K562 (cell line): ENCODE measurements around the gene SEC24C. TPM values are rescaled to one million over a fixed set of nuclear protein-coding genes. Genes with fewer than 3 reads are reported as not detected.

Experiments
- BRD4 ChIP-seq: fragments of 200-600 bp; sonication (generic); IDR thresholded peaks from 2 replicates; pipeline ENCODE4 v1.6.1; 2017; ENCODE audit warnings: inconsistent platforms
- CHD7 ChIP-seq: fragments of 200-600 bp; sonication (generic); IDR thresholded peaks from one replicate; pipeline ENCODE4 v1.6.1; 2012; ENCODE audit warnings: mild to moderate bottlenecking, low read depth, low read length, inconsistent platforms
- KHSRP ChIP-seq: fragments of 450-650 bp; IDR thresholded peaks from 2 replicates; pipeline ENCODE4 v1.6.1; 2017
- MED1 ChIP-seq: sonication (generic); formaldehyde crosslinking; IDR thresholded peaks from 2 replicates; pipeline ENCODE4 v1.8.1; 2023; ENCODE audit warnings: missing genetic modification reagents, borderline replicate concordance
- MEF2A ChIP-seq: IDR thresholded peaks from 2 replicates; pipeline ENCODE4 v1.6.1; 2011; ENCODE audit warnings: low read depth, mild to moderate bottlenecking, low read length, moderate library complexity; ENCODE audit not compliant: control insufficient read depth
- TAF7 ChIP-seq: fragments of 450-650 bp; IDR thresholded peaks from 2 replicates; pipeline ENCODE4 v1.6.1; 2016; ENCODE audit warnings: missing genetic modification characterization, missing compliant biosample characterization
- TCF3 ChIP-seq: sonication (generic); formaldehyde crosslinking; IDR thresholded peaks from 2 replicates; pipeline ENCODE4 v1.4.0; 2020; ENCODE audit warnings: mild to moderate bottlenecking, missing genetic modification reagents
- TFAM ChIP-seq: fragments of 250-450 bp; sonication (Bioruptor Pico); conservative IDR thresholded peaks from 2 replicates; pipeline ENCODE4 v1.5.0; 2021; ENCODE audit warnings: mild to moderate bottlenecking, moderate library complexity
- TRIM28 ChIP-seq: fragments of 450-650 bp; IDR thresholded peaks from 2 replicates; pipeline ENCODE4 v1.6.1; 2017
- ZBTB26 ChIP-seq: fragments of 450-650 bp; formaldehyde crosslinking; IDR thresholded peaks from 2 replicates; pipeline ENCODE4 v1.4.0; 2022; ENCODE audit warnings: missing genetic modification characterization
- ZNF12 ChIP-seq: sonication (generic); formaldehyde crosslinking; IDR thresholded peaks from 2 replicates; pipeline ENCODE4 v1.4.0; 2020; ENCODE audit warnings: mild to moderate bottlenecking, missing genetic modification reagents
- ZNF639 ChIP-seq, 2 experiments: fragments of 200-800 bp in 1 of 2; sonication (Bioruptor generic) in 1 of 2; sonication (generic) in 1 of 2; formaldehyde crosslinking in 1 of 2; IDR thresholded peaks in 1 of 2; conservative IDR thresholded peaks in 1 of 2; 2 replicates each; pipeline versions ENCODE4 v1.5.0 to v1.6.1; 2016 to 2020; ENCODE audit warnings: missing compliant biosample characterization in 1 of 2, missing genetic modification characterization in 1 of 2, missing genetic modification reagents in 1 of 2
- polyA plus RNA-seq, 8 experiments: library from polyadenylated mRNA; depleted of rRNA in 4 of 8; stranded (reverse) in 5 of 8; unstranded in 3 of 8; fragments of >200 nt; fragmentation: Nextera tagmentation in 2 of 8; fragmentation: Illumina TruSeq in 1 of 8; extraction: Ambion mirVana in 2 of 8; extraction: Trizol in 1 of 8; gene quantifications; 2 replicates each; pipeline versions ENCODE4 v1.2.1 to v1.2.3, GENCODE V29; 2011 to 2014; ENCODE audit warnings: inconsistent platforms in 1 of 8, missing spikeins in 1 of 8
- total RNA-seq, 7 experiments: library from RNA; depleted of rRNA in 6 of 7; stranded (reverse); fragments of >200 nt in 6 of 7; fragmentation: Illumina TruSeq in 2 of 7; extraction: Trizol in 2 of 7; gene quantifications; 2 replicates each; pipeline versions ENCODE4 v1.2.1 to v1.2.3, GENCODE V29; 2011 to 2021; ENCODE audit warnings: low replicate concordance in 1 of 7

The SEC24C gene
- total and polyA plus RNA-seq, 9 of the 15 experiments (the other 6 are each of a cell fraction or from before 2014, with no cell fraction given) = 19.0 to 115 (median 70.5) TPM

- TF ChIP-seq CHD7 (no peak), KHSRP (no peak; the same call in 1 of the 2 replicates), TAF7 (peak; percentile 93), ZBTB26 (CRISPR knock-in tag) (no peak), MEF2A (0 out of 2 replicates have a peak, but pooled peaks have one; percentile 55), MED1 (CRISPR knock-in tag) (no peak), TFAM (CRISPR knock-in tag) (no peak), ZNF12 (no peak), TCF3 (CRISPR knock-in tag) (no peak; the same call in 1 of the 2 replicates), BRD4 (peak; percentile 82; the same call in 1 of the 2 replicates), ZNF639 (CRISPR knock-in tag; conservative IDR thresholded peaks at IDR 0.05 in 1 of 2, IDR thresholded peaks at IDR 0.05 in 1 of 2) (peak in 1 of 2 experiments; percentile 83; a peak in 2 of 4 replicates), TRIM28 (0 out of 2 replicates have a peak, but pooled peaks have one; percentile 16)
Observed at GRCh38 chr10:73730153-73730906, 13.8 kb upstream of the SEC24C start (continued).
